Right lobe of liver (tissue), 4 donors: ENCODE results near the gene USP43.

Experiments used
- POLR2A ChIP-seq: fragments of 450-650 bp; IDR thresholded peaks from one replicate; pipeline ENCODE4 v1.6.1; 2017; ENCODE audit warnings: antibody characterized with exemption, mild to moderate bottlenecking
- TF ChIP-seq, protein P1 (sequence below), 4 donors: fragments of 200-600 bp in 3 of 4; fragments of 450-650 bp in 1 of 4; IDR thresholded peaks; one replicate each; pipeline versions ENCODE4 v1.5.1 to v1.8.0; 2016 to 2022; ENCODE audit warnings: antibody characterized with exemption in 4 of 4, mild to moderate bottlenecking in 2 of 4
- donor health status: DM: no; HTN: no; CAD: no.
- donor health status: DM: no; HTN: no; CAD: no.
- donor health status: DM: no; HTN: yes; CAD: no.

GRCh38 chr17:9771465-9771864, 126.1 kb downstream of the USP43 start:
- TF ChIP-seq, protein P1, sequence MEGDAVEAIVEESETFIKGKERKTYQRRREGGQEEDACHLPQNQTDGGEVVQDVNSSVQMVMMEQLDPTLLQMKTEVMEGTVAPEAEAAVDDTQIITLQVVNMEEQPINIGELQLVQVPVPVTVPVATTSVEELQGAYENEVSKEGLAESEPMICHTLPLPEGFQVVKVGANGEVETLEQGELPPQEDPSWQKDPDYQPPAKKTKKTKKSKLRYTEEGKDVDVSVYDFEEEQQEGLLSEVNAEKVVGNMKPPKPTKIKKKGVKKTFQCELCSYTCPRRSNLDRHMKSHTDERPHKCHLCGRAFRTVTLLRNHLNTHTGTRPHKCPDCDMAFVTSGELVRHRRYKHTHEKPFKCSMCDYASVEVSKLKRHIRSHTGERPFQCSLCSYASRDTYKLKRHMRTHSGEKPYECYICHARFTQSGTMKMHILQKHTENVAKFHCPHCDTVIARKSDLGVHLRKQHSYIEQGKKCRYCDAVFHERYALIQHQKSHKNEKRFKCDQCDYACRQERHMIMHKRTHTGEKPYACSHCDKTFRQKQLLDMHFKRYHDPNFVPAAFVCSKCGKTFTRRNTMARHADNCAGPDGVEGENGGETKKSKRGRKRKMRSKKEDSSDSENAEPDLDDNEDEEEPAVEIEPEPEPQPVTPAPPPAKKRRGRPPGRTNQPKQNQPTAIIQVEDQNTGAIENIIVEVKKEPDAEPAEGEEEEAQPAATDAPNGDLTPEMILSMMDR (IDR thresholded peaks at IDR 0.05) = no peak
- no peak for TF ChIP-seq POLR2A
